GM18951 (cell line): ENCODE data around the gene TNFRSF13B.
A peak's percentile ranks its signal among the peaks of the same experiment; 100 is the strongest.

Experiments
- POLR2A ChIP-seq: IDR thresholded peaks from 4 replicates; pipeline ENCODE4 v1.6.1; 2011; ENCODE audit warnings: mild to moderate bottlenecking; ENCODE audit not compliant: insufficient read length, insufficient read depth; ENCODE audit errors: extremely low read depth
- in situ Hi-C: fragments of 300-500 bp; cut with MboI; formaldehyde crosslinking; loops from one replicate; pipeline ENCODE4 v1.12.0; 2022; ENCODE audit warnings: low sequenced_read_pairs, mixed read lengths, inconsistent platforms; ENCODE audit not compliant: unreplicated experiment

TNFRSF13B gene

DNA sequence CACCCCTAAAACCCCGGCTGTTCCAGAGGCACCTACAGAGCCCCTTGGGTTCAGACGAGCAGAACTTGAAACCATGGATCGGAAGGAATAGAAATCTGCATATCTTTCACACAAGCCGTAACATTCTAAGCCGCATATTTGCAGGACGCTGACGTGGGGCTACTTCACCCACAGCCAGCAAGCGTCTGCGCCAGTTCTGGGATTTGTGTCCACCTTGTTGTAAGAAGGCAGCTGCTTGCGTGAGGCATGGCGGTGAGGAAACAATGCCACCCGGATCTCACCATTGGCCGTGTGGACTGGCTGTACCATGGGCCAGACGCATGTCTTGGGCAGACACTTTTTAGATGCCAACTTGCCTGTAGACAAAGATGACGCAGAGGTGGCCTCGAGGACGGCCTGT, 34.5 kb downstream of the TNFRSF13B start:
- in situ Hi-C loops, result no loop called here

DNA sequence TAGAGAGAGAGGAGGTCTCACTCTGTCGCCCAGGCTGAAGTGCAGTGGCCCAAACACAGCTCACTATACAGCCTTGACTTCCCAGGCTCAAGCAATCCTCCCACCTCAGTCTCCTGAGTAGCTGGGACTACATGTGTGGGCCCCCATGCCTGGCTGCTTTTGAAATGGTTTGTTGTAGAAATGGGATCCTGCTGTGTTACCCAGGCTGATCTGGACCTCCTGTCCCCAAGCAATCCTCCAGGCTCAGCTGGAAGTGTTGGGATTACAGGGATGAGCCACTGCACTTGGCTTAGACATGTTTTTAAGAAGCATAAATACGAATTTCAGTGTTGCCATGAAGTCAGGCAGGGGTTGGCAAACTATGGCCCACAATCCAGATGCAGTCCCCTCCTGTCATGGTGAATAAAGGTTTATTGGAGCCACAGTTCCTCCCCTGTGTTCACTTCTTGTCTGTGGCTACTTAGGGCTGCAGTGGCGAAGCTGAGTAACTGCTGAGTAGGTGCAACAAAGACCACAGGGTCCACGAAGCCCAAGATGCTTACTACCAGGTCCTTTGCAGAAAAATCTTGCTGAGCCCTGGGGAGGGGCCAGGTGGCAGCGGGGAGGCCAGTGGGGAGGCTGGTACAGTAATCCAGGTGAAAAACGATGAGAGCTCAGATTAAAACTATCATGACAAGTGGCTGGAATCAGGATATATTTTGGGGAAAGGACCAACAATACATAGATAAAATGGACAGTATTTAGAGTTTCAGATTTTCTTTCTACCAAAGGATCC, 35.2 kb downstream of the TNFRSF13B start:
- no peak for TF ChIP-seq POLR2A
- in situ Hi-C loops, result no loop called here

More for the DNA sequence above, 34.5 kb downstream of the TNFRSF13B start:
- TF ChIP-seq POLR2A, result no peak

DNA sequence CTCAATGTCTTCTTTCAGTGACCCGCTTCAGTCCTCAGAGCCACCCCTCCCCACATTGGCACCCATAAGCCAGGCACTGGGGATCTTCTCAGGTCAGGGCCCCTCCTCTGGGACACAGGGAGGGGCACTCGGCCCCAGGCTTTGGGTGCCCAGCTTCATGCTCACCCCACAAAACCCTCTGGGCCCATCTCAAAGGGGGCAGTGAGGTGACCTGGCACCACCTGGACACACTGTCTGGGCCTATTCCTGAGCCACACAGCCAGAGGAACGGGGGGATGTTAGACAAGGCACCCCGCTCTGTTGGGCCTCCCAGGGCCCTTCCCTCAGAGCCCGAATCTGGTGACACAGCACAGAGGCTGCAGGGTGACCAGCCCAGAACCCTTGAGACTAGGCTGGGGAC, 36.1 kb downstream of the TNFRSF13B start:
- no peak for TF ChIP-seq POLR2A
- in situ Hi-C loops, result no loop called here

DNA sequence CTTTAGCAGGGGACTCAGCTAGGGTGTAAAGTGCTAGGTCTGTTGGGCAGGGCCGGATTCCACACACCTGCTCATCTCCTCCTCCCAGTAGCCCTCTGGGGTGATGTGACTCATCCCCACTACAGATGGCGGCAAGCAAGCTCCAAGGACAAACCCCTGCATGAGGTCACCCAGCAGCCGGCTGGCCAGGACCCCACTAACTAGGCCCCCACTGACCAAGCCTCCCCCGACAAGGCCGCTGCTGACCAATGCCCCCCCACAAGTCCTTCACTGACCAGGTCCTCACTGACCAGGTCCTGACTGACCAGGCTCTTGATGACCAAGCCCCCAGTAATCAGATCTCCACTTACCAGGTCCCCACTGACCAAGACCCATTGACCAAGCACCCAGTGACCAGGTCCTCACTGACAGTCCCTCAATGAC, 36.7 kb downstream of the TNFRSF13B start:
- no peak for TF ChIP-seq POLR2A
- in situ Hi-C loops, result no loop called here

DNA sequence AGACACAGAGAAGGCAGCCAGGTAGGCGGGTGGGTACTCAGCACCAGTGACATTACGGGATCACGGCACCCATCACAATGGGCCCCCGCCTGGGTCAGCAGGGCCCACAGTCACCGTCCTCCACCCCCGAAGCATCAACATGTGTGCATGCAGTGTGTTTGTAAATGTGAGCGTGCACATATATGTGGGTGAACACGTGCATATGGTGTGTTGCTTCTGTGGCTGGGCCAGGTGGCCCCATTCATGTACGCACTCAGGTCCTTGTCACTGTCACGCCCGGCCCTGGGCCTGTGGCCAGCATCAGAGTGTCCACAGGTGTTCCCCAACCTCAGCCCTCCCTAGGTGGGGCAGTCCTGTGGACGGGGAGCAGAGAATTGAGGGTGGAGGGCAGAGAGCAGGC, 37.1 kb downstream of the TNFRSF13B start:
- peak; percentile 37 for TF ChIP-seq POLR2A
- in situ Hi-C loops, result no loop called here

DNA sequence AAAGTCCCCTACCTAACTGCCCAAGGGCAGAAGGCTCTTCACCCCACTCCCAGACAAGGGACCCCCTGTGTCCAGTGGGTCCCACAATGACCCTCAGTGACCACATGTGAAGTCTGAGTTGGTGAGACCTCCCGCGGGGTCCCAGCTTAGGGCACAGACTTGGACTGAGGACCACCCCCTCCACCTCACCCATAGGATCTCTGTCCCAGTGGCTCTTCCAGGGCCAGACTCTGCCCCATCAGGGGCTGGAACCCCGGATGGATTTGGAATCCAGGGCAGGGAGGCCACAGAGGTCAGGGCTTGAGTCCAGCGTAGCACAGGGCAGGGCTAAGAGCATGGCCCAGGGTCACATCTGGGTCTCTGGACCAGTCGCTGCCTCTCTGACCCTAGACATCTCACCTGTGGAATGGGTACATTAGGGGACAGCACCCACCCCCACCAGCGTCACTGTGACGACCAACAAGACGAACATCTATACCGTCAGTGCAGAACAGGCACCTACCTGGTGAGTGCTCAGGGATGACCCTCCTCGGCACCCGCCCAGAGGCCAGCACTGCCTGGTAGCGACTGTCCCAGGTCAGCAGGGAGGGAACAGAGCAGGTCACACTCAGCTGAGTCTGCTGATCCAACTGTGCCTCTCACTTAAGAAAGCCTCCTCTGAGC, 37.7 kb downstream of the TNFRSF13B start:
- TF ChIP-seq POLR2A, result no peak

GRCh38 chr17:16933317-16934132, 38.4 kb downstream of the TNFRSF13B start:
- in situ Hi-C loops, result no loop called here
- no peak for TF ChIP-seq POLR2A

More for the DNA sequence above, 37.7 kb downstream of the TNFRSF13B start:
- in situ Hi-C loops, result no loop called here

- in situ Hi-C loops, result no loop called here
These were observed 39.3 kb downstream of the TNFRSF13B start for GRCh38 chr17:16932611-16933010.

GRCh38 chr17:16932156-16932555, 39.8 kb downstream of the TNFRSF13B start:
- no peak for TF ChIP-seq POLR2A

More at GRCh38 chr17:16932611-16933010, 39.3 kb downstream of the TNFRSF13B start:
- TF ChIP-seq POLR2A, result no peak

GRCh38 chr17:16931318-16932060, 40.4 kb downstream of the TNFRSF13B start:
- in situ Hi-C loops, result no loop called here
- TF ChIP-seq POLR2A, result no peak

More at GRCh38 chr17:16932156-16932555, 39.8 kb downstream of the TNFRSF13B start:
- in situ Hi-C loops, result no loop called here

DNA sequence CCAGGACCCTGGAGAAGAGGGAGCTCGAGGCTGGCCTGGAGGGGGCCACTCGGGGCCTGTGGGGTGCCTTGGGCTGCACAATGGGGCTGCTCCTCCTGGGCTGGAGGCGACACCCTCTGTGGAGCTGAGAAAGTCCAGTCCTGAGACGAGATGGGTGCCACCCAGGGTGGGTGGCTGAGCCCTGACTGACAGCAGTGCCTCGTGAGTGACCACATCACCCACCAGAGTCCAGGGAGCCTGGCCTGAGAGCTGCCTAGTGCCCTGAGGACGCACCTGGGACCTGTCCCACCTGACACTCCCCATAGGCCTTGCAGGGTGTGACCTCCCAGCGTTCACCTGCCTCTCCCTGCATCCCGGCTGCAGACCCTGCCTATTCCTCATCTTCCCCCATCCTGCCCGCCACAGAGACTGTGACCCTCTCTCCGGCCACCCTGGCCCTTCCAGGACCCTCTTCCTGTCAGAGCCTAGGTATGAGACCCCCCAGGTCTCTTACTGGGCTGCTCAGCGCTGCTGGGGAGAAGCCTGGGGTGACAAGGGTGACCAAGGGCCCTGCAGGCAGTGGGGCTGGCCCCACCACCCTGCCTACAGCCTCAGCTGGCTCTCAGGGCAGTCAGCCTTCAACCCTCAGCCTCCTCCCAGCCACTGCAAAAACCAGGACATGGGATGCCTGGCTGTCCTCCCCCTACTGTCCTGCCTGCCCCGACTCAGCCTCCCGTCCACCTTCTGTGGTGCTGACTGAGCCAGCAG, 41.2 kb downstream of the TNFRSF13B start:
- TF ChIP-seq POLR2A, result no peak
- in situ Hi-C loops, result no loop called here

GRCh38 chr17:16929757-16930520, 42.0 kb downstream of the TNFRSF13B start:
- in situ Hi-C loops, result no loop called here
- no peak for TF ChIP-seq POLR2A
